NB4 (cell line): Measurements from ENCODE around the gene CCDC102B.
"Not testable (repeated sequence)": the region's sequence is repeated elsewhere in the genome, so short reads cannot be mapped to it uniquely, and the experiment has no call there.

Experiments
- DNase-seq: peaks from one replicate; pipeline ENCODE4 v3.0.0; 2010; ENCODE audit warnings: low read depth
- H3K4me3 ChIP-seq: one replicate; pipeline ENCODE4 v1.5.1; 2011; ENCODE audit warnings: mild to moderate bottlenecking, low read depth, low read length, moderate library complexity
- CTCF ChIP-seq: IDR thresholded peaks from one replicate; pipeline ENCODE4 v1.5.1; 2012; ENCODE audit warnings: low read depth, low read length
- MAX ChIP-seq: IDR thresholded peaks from 2 replicates; pipeline ENCODE4 v1.6.1; 2011; ENCODE audit warnings: low read depth, low read length
- MYC ChIP-seq: IDR thresholded peaks from 2 replicates; pipeline ENCODE4 v1.6.1; 2011; ENCODE audit warnings: low read depth, low read length
- POLR2A ChIP-seq: IDR thresholded peaks from 2 replicates; pipeline ENCODE4 v1.6.1; 2011; ENCODE audit warnings: mild to moderate bottlenecking; ENCODE audit not compliant: insufficient read length; ENCODE audit errors: extremely low read depth

Gene CCDC102B

GRCh38 chr18:68855491-68855890 lies 57.6 kb downstream of the CCDC102B start:
- DNase-seq: no peak

DNA sequence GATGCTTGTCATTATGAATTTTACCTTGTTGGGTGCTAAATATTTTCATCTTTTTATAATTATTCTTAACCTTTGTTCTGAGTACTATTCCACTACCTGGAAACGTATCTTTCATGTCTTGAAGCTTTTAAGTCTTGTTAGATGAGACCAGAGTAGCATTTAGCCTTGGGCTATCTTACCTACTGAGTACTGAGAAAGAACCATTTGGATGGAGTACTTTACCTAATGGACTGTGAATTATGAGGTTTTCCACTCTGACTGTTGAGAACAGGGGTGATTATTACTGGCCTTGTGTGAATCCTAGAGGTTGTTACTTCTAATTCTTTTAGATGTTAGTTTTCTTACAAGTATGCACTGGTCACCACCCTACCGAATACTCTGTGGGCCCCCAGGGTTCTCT lies 63.5 kb downstream of the CCDC102B start:
- no peak for TF ChIP-seq POLR2A
- DNase-seq: no peak
- H3K4me3 ChIP-seq: no peak overlapping the region

More at GRCh38 chr18:68855491-68855890, 57.6 kb downstream of the CCDC102B start:
- TF ChIP-seq CTCF (no peak), POLR2A (no peak), MAX (no peak), MYC (no peak)
- no peak overlapping the region for H3K4me3 ChIP-seq

DNA sequence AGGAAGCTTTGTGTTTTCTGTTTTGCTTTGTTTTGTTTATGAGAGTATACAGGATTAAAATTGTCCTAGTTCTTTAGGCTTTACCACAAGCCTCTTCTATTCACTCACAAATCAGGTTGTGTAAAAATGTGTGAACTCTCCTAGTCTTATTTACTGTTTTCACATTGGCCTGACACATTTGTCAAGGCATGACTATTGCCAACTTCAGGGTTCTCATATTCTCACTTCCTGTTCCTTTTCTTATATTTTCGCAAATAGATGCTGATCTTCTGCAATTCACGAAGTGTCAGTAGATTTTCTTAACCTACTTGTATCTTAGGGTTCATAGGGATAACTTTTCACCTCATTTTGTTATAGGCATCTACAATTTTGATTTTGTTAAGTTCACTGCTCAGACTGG lies 67.1 kb downstream of the CCDC102B start:
- no peak for TF ChIP-seq MAX
- TF ChIP-seq POLR2A: no peak
- no peak for TF ChIP-seq MYC
- TF ChIP-seq CTCF: no peak
- no peak for DNase-seq

GRCh38 chr18:68865503-68865902 lies 67.6 kb downstream of the CCDC102B start:
- TF ChIP-seq MYC (no peak), POLR2A (no peak), MAX (no peak), CTCF (no peak)

More for the DNA sequence above, 67.1 kb downstream of the CCDC102B start:
- H3K4me3 ChIP-seq: no peak overlapping the region

DNA sequence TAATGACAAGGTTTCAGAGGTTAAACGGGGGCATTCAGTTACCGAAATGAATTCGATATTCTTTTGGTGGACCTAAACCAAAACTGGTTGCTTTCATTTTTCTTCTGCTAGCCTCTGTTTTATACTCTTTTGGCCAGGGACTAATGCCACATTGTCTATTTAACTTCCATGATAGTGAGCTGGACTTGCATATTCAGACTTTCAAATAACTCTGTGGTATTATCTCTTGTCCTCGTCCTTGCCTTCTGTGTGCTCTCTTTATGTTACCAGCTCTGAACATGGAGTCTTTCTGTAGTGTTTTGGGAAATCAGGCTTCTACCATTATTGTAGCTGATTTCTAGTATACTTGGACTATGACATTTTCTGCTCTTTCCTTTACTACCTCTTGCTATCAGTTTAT lies 75.1 kb downstream of the CCDC102B start:
- DNase-seq: no peak
- H3K4me3 ChIP-seq: no peak overlapping the region
- TF ChIP-seq MYC (no peak), CTCF (no peak), POLR2A (no peak), MAX (no peak)

More at GRCh38 chr18:68865503-68865902, 67.6 kb downstream of the CCDC102B start:
- H3K4me3 ChIP-seq: no peak overlapping the region
- no peak for DNase-seq

GRCh38 chr18:68874361-68874760 lies 76.5 kb downstream of the CCDC102B start:
- no peak overlapping the region for H3K4me3 ChIP-seq
- no peak for TF ChIP-seq MAX
- TF ChIP-seq POLR2A: no peak
- TF ChIP-seq MYC: no peak
- no peak for TF ChIP-seq CTCF
- DNase-seq: no peak

DNA sequence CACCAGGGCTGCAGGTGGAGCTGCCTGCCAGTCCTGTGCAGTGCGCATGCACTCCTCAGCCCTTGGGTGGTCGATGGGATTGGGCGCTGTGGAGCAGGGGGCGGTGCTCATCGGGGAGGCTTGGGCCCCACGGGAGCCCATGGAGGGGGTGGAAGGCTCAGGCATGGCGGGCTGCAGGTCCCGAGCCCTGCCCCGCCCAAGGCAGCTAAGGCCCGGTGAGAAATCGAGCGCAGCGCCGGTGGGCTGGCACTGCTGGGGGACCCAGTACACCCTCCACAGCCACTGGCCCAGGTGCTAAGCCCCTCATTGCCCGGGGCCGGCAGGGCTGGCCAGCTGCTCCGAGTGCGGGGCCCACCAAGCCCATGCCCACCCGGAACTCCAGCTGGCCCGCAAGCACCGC lies 82.1 kb downstream of the CCDC102B start:
- not testable (repeated sequence) for DNase-seq, H3K4me3 ChIP-seq
